Esophagus squamous epithelium (tissue), 5 donors: ENCODE data around the gene C8G. TPM values are rescaled to one million over a fixed set of nuclear protein-coding genes. Genes with fewer than 3 reads are reported as not detected.

Source experiments
- DNase-seq: peaks from one replicate; lab custom pipeline; 2025; lab: John Stamatoyannopoulos, UW
- H3K27ac ChIP-seq, 4 donors: fragments of 200-600 bp; sonication (generic); one replicate each; pipeline ENCODE4 v1.5.1; 2016 to 2019; ENCODE audit warnings: mild to moderate bottlenecking in 1 of 4
- H3K27me3 ChIP-seq, 4 donors: fragments of 200-600 bp; sonication (generic); 1 replicate in 3 of 4; 2 replicates in 1 of 4; pipeline versions ENCODE4 v1.5.1 to v1.6.0; 2017 to 2021; ENCODE audit warnings: antibody characterized with exemption in 1 of 4
- H3K36me3 ChIP-seq, 3 donors: fragments of 200-600 bp; sonication (generic); one replicate each; pipeline ENCODE4 v1.5.1; 2016 to 2019
- H3K4me1 ChIP-seq, 3 donors: fragments of 200-600 bp; sonication (generic); one replicate each; pipeline ENCODE4 v1.5.1; 2017 to 2019
- H3K4me3 ChIP-seq, 4 donors: fragments of 200-600 bp; sonication (generic); 1 replicate in 3 of 4; 2 replicates in 1 of 4; pipeline ENCODE4 v1.5.1; 2016 to 2019; ENCODE audit warnings: mild to moderate bottlenecking in 2 of 4, moderate library complexity in 1 of 4
- H3K9me3 ChIP-seq, 3 donors: fragments of 200-600 bp; sonication (generic); one replicate each; pipeline ENCODE4 v1.5.1; 2016 to 2019
- CTCF ChIP-seq, 6 experiments: fragments of 450-650 bp in 4 of 6; fragments of 200-600 bp in 2 of 6; sonication (generic) in 2 of 6; IDR thresholded peaks; one replicate each; pipeline ENCODE4 v1.5.1; 2016 to 2019; ENCODE audit warnings: antibody characterized with exemption in 6 of 6, mild to moderate bottlenecking in 4 of 6, moderate library complexity in 4 of 6
- POLR2A ChIP-seq, 4 donors: fragments of 450-650 bp; IDR thresholded peaks; one replicate each; pipeline ENCODE4 v1.6.1; 2017; ENCODE audit warnings: antibody characterized with exemption in 4 of 4, mild to moderate bottlenecking in 4 of 4, moderate library complexity in 3 of 4
- WGBS, 2 donors: methylation state at CpG; one replicate each; pipeline ENCODE4 v1.1.5; 2018; 5-methylcytosine and 5-hydroxymethylcytosine counted together
- intact Hi-C: fragments of 100-400 bp; cut with DNase I; formaldehyde crosslinking; loops from one replicate; pipeline ENCODE4 v1.15.0; 2022
- total RNA-seq, 4 donors: library from RNA; depleted of rRNA; stranded (reverse); fragments of >200 nt; gene quantifications; one replicate each; pipeline ENCODE4 v1.1.0, GENCODE V29; 2016
- donor health status: DM: yes; HTN: yes; CAD: no.

The C8G gene
- total RNA-seq, 4 donors from 2014 or later = 1.6 TPM; not detected in 3

DNA sequence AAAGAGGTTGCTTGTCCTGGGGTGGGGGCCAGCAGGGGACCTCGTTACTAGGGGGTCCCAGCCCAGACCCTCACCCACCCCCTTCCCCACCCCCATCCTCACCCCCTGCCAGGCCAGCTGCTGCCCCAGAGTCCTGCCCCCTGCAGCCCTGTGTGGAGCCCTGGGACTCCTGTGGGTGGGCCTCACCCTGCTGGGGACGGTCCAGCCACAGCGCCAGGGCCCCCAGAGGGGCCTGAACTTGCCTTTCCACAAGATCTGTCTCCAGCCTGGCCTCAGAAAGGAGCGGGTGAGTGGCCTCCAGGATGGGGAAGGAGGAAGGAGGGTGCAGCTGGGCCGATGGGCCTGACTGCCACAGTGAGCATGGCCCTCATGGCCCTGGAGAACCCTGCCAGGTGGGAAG lies 24.7 kb downstream of the C8G start:
- DNase-seq = no peak
- 47% methylated on average over 3 of the region's 5 CpGs; no CpG with 5 or more reads in 1 of the 2 donors for WGBS, 2 donors
- H3K9me3 ChIP-seq = no peaks in the 10 kb centered on the region
- peaks cover 0 to 24% (median 0%) of the 10 kb centered on the region in 4 donors for H3K27me3 ChIP-seq
- no peak overlapping the region for H3K4me3 ChIP-seq
- no peak for TF ChIP-seq CTCF (IDR thresholded peaks at IDR 0.05)
- no peak for TF ChIP-seq POLR2A (IDR thresholded peaks at IDR 0.05)
- H3K27ac ChIP-seq = no peak overlapping the region
- intact Hi-C loops = no loop called here
- peaks cover 5 to 26% (median 8%) of the 10 kb centered on the region in 3 donors for H3K4me1 ChIP-seq
- H3K36me3 ChIP-seq = no peaks in the 10 kb centered on the region

- DNase-seq = no peak
- 56% methylated on average over 3 of the region's 11 CpGs; no CpG with 5 or more reads in 1 of the 2 donors for WGBS, 2 donors
- H3K36me3 ChIP-seq = no peaks in the 10 kb centered on the region
- no peak overlapping the region for H3K27ac ChIP-seq
- no peaks in the 10 kb centered on the region for H3K9me3 ChIP-seq
- no peak overlapping the region for H3K4me3 ChIP-seq
- intact Hi-C loops = no loop called here
- peaks cover 0 to 24% (median 0%) of the 10 kb centered on the region in 4 donors for H3K27me3 ChIP-seq
- peaks cover 9 to 27% (median 13%) of the 10 kb centered on the region in 3 donors for H3K4me1 ChIP-seq
- TF ChIP-seq POLR2A (IDR thresholded peaks at IDR 0.05) (no peak), CTCF (IDR thresholded peaks at IDR 0.05) (no peak)
These were observed 25.3 kb downstream of the C8G start for GRCh38 chr9:136970361-136970760.

DNA sequence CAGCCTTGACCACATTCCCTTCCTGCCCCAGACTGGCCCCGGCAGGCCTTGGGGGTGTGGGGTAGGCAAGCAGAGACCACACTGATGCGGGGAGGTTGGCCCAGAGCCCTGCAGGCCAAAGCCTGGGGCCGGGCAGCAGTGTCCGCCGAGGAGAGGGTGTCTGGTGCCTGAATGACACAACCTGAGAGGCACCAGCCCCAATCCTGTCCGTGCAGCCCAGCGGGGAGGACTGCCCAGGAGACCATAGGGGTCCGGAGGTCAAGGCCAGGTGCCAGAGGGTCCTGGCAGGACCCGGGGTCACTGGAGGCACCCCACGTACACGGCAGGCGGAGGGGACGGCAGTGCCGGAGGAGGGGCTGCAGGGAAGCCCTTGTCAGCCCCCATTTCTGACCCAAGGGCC lies 26.7 kb downstream of the C8G start:
- no peak for TF ChIP-seq POLR2A (IDR thresholded peaks at IDR 0.05)
- peaks cover 12 to 30% (median 13%) of the 10 kb centered on the region in 3 donors for H3K4me1 ChIP-seq
- no peaks in the 10 kb centered on the region for H3K9me3 ChIP-seq
- intact Hi-C loops = no loop called here
- DNase-seq = no peak
- peaks cover 0 to 24% (median 0%) of the 10 kb centered on the region in 4 donors for H3K27me3 ChIP-seq
- H3K36me3 ChIP-seq = no peaks in the 10 kb centered on the region
- no peak overlapping the region for H3K4me3 ChIP-seq
- no peak overlapping the region for H3K27ac ChIP-seq
- WGBS, 2 donors = 63 to 73% methylated on average over 3 to 6 of the region's 14 CpGs

DNA sequence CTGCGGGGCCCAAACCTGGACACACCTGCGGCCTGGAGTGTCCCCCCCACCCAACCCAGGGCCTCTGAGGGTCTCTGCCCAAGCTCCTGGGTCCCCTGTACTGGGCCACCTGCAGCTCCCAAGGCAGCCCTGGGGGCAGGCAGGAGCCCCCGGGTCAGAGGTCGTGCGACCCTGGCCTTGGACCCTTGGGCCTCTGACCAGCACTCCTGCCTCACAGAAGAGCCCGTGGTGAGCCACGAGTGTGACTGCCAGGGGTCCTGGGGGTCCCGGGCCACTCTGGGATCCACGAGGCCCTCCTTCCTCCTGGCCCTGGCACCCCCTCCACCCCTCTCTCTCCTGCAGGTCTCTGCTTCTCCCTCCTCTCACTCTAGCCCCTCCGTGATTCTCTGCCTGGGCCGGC lies 27.3 kb downstream of the C8G start:
- DNase-seq = no peak

GRCh38 chr9:136972743-136973142 lies 27.7 kb downstream of the C8G start:
- H3K9me3 ChIP-seq = no peaks in the 10 kb centered on the region
- no peak for TF ChIP-seq POLR2A (IDR thresholded peaks at IDR 0.05)
- no peak for TF ChIP-seq CTCF (IDR thresholded peaks at IDR 0.05)
- H3K27ac ChIP-seq = no peak overlapping the region
- no peak for DNase-seq
- H3K4me1 ChIP-seq = peaks cover 13 to 40% (median 19%) of the 10 kb centered on the region in 3 donors
- peaks cover 0 to 26% (median 0%) of the 10 kb centered on the region in 4 donors for H3K27me3 ChIP-seq
- intact Hi-C loops = no loop called here
- H3K36me3 ChIP-seq = no peaks in the 10 kb centered on the region
- H3K4me3 ChIP-seq = no peak overlapping the region
- 44% methylated on average over 5 of the region's 13 CpGs; no CpG with 5 or more reads in 1 of the 2 donors for WGBS, 2 donors

More for the DNA sequence above, 27.3 kb downstream of the C8G start:
- WGBS, 2 donors = 10 to 60% methylated on average over 2 to 5 of the region's 11 CpGs
- TF ChIP-seq CTCF (IDR thresholded peaks at IDR 0.05) (no peak), POLR2A (IDR thresholded peaks at IDR 0.05) (no peak)
- Histone ChIP-seq H3K4me1 (peaks cover 13 to 36% (median 14%) of the 10 kb centered on the region in 3 donors), H3K27ac (no peak overlapping the region), H3K4me3 (no peak overlapping the region), H3K9me3 (no peaks in the 10 kb centered on the region), H3K27me3 (peaks cover 0 to 24% (median 0%) of the 10 kb centered on the region in 4 donors), H3K36me3 (no peaks in the 10 kb centered on the region)
- intact Hi-C loops = no loop called here
